ENCODE results near the gene CD300E.
"Not testable (repeated sequence)": the region's sequence is repeated elsewhere in the genome, so short reads cannot be mapped to it uniquely, and the experiment has no call there.

CD300E gene

GRCh38 chr17:74597069-74597790, 26.3 kb downstream of the CD300E start:
- no peak for DNase-seq

- DNase-seq, result no peak
Observed at GRCh38 chr17:74595037-74595750, 28.3 kb downstream of the CD300E start.

- DNase-seq, result no peak
Observed at GRCh38 chr17:74592087-74592990, 31.2 kb downstream of the CD300E start, which contains the start of gene CD300LD. CD300LD (minus strand) TSS chr17:74592283; CDS start chr17:74592202, 81 bp downstream.

GRCh38 chr17:74591503-74591902, 32.0 kb downstream of the CD300E start:
- DNase-seq, result no peak

GRCh38 chr17:74585711-74586110, 37.8 kb downstream of the CD300E start:
- no peak for DNase-seq

GRCh38 chr17:74584292-74585060, 39.1 kb downstream of the CD300E start:
- no peak for DNase-seq

- DNase-seq, result no peak
Observed at GRCh38 chr17:74582633-74583032, 40.9 kb downstream of the CD300E start.

GRCh38 chr17:74579900-74580299, 43.6 kb downstream of the CD300E start:
- DNase-seq, result no peak

- no peak for DNase-seq
Observed at GRCh38 chr17:74578979-74579378, 44.6 kb downstream of the CD300E start.

- DNase-seq, result no peak
Observed at GRCh38 chr17:74574489-74575142, 48.9 kb downstream of the CD300E start.

GRCh38 chr17:74573635-74574034, 49.9 kb downstream of the CD300E start:
- not testable (repeated sequence) for DNase-seq

GRCh38 chr17:74573169-74573568, 50.4 kb downstream of the CD300E start:
- DNase-seq, result no peak

GRCh38 chr17:74571621-74572270, 51.8 kb downstream of the CD300E start:
- no peak for DNase-seq

- peak; percentile 85 for DNase-seq
Observed at GRCh38 chr17:74569020-74570003, 54.2 kb downstream of the CD300E start.

GRCh38 chr17:74568106-74568873, 55.2 kb downstream of the CD300E start:
- DNase-seq, result no peak

- DNase-seq, result peak; percentile 26
Observed at GRCh38 chr17:74567397-74567796, 56.1 kb downstream of the CD300E start, which contains the start of gene CD300H. CD300H (minus strand) TSS chr17:74567509.

- peak; percentile 48 for DNase-seq
Observed at GRCh38 chr17:74566132-74566753, 57.3 kb downstream of the CD300E start.

- DNase-seq, result no peak
Observed at GRCh38 chr17:74565126-74565525, 58.4 kb downstream of the CD300E start.

- DNase-seq, result no peak
Observed at GRCh38 chr17:74563358-74563757, 60.2 kb downstream of the CD300E start.

Measured in CD4-positive, alpha-beta T cell treated with Interleukin-15 for 1 hour (primary cell).